Measurements from ENCODE around the gene RANBP17. TPM values are rescaled to one million over a fixed set of nuclear protein-coding genes. Genes with fewer than 3 reads are reported as not detected.

Gene RANBP17
- total and polyA plus RNA-seq, 2 donors (not counting 1 experiment from before 2014, with no cell fraction given) = not detected

DNA sequence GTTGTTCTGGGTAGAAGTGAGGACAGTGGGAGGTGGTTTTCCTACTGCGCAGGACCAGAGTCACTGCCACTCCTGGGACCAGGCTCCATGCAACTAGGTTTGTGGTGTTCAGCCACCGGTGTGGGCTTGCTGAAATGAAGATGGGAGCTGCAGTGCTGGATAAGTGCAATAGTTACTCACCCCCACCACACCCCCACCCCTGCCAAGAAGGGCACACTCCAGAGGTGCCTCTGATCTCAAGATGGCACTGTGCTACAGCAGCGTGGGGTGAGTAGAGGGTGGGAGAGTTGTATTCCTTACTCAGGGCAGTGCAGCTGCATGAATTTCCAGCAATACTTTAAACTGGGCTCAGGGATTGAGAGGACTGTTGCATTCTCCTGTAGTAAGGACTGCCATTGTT is 259.8 kb downstream of the RANBP17 start:
- Histone ChIP-seq H3K27ac (ENCODE audit: low read length in 2 of 2) (no peak overlapping the region), H3K79me2 (ENCODE audit: control insufficient read depth, insufficient read depth, low read length) (no peaks in the 10 kb centered on the region), H3K4me1 (ENCODE audit: control insufficient read depth in 2 of 2, insufficient read depth in 2 of 2, low read length in 2 of 2) (no peaks in the 10 kb centered on the region), H3K4me3 (ENCODE audit: control extremely low read depth in 1 of 5, extremely low read depth in 1 of 5, insufficient read depth in 1 of 5, low read depth in 2 of 5, low read length in 4 of 5) (no peak overlapping the region), H3K4me2 (replicated peaks; ENCODE audit: low read depth, low read length, poor library complexity, severe bottlenecking) (no peak overlapping the region), H3K27me3 (replicated peaks in 1 of 4; ENCODE audit: control extremely low read depth in 1 of 4, control insufficient read depth in 3 of 4, insufficient read depth in 4 of 4, low read length in 3 of 4) (peaks cover 0 to 3% (median 0%) of the 10 kb centered on the region in 4 experiments), H2AFZ (ENCODE audit: insufficient read depth, low read depth, low read length, poor library complexity, severe bottlenecking) (no peak overlapping the region), H3K36me3 (replicated peaks in 1 of 2; ENCODE audit: control extremely low read depth in 1 of 2, control insufficient read depth in 1 of 2, extremely low read depth in 1 of 2, insufficient read depth in 2 of 2, low read length in 1 of 2) (no peaks in the 10 kb centered on the region), H3K9me3 (ENCODE audit: control extremely low read depth in 1 of 3, control insufficient read depth in 2 of 3, insufficient read depth in 1 of 3, low read length in 2 of 3) (peaks cover 0 to 15% (median 0%) of the 10 kb centered on the region in 3 donors), H3K9ac (ENCODE audit: low read length) (no peak overlapping the region), H4K20me1 (ENCODE audit: control insufficient read depth, insufficient read depth, low read length, poor library complexity, severe bottlenecking) (no peaks in the 10 kb centered on the region)
- no peak for ATAC-seq (ENCODE audit: low read depth)
- POLR2A ChIA-PET = no interaction called here
- peaks cover 7% of the 10 kb centered on the region for H3K27me3 Mint-ChIP-seq
- CTCF ChIA-PET = no interaction called here
- no peak for DNase-seq
- no peaks in the 10 kb centered on the region for H3K4me1 Mint-ChIP-seq
- no peak overlapping the region for H3K27ac Mint-ChIP-seq
- peaks cover 7% of the 10 kb centered on the region for H3K9me3 Mint-ChIP-seq (ENCODE audit: insufficient read depth)
- H3K4me3 Mint-ChIP-seq = no peak overlapping the region
- 100% methylated on average over 2 of the region's 3 CpGs for WGBS (ENCODE audit: insufficient coverage)
- intact Hi-C loops (cut with micrococcal nuclease) = no loop called here
- TF ChIP-seq, protein P1, sequence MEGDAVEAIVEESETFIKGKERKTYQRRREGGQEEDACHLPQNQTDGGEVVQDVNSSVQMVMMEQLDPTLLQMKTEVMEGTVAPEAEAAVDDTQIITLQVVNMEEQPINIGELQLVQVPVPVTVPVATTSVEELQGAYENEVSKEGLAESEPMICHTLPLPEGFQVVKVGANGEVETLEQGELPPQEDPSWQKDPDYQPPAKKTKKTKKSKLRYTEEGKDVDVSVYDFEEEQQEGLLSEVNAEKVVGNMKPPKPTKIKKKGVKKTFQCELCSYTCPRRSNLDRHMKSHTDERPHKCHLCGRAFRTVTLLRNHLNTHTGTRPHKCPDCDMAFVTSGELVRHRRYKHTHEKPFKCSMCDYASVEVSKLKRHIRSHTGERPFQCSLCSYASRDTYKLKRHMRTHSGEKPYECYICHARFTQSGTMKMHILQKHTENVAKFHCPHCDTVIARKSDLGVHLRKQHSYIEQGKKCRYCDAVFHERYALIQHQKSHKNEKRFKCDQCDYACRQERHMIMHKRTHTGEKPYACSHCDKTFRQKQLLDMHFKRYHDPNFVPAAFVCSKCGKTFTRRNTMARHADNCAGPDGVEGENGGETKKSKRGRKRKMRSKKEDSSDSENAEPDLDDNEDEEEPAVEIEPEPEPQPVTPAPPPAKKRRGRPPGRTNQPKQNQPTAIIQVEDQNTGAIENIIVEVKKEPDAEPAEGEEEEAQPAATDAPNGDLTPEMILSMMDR (IDR thresholded peaks at IDR 0.05) = no peak
- TF ChIP-seq EZH2 (IDR thresholded peaks at IDR 0.05; ENCODE audit: borderline replicate concordance, insufficient read depth, low read depth, low read length, poor library complexity, severe bottlenecking) = no peak

DNA sequence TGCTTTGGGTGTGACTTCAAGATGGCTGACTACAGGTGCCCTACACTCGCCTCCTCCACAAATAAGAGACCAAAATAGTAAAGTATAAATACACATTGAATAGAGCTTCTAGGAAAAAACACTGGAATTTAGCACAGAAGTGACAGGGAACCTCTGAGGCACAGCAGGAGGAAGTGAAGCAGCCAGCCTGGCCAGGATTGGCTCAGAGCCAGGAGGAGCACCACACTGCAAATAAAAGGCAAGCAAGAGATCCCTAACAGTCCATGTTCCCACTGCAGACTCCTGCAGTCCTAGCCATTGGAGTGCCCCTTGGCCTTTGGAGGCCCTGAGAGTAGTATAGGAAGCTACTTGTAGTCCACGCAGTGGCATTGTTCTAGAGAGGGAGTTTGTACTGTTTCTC is 260.6 kb downstream of the RANBP17 start:
- no peak for DNase-seq
- peaks cover 0 to 15% (median 0%) of the 10 kb centered on the region in 3 donors for H3K9me3 ChIP-seq (ENCODE audit: control extremely low read depth in 1 of 3, control insufficient read depth in 2 of 3, insufficient read depth in 1 of 3, low read length in 2 of 3)
- intact Hi-C loops (cut with micrococcal nuclease) = no loop called here
- no peak overlapping the region for H3K9ac ChIP-seq (ENCODE audit: low read length)
- TF ChIP-seq, protein P1 (IDR thresholded peaks at IDR 0.05) = no peak
- TF ChIP-seq EZH2 (IDR thresholded peaks at IDR 0.05; ENCODE audit: borderline replicate concordance, insufficient read depth, low read depth, low read length, poor library complexity, severe bottlenecking) = no peak
- no peak overlapping the region for H3K4me2 ChIP-seq (replicated peaks; ENCODE audit: low read depth, low read length, poor library complexity, severe bottlenecking)
- Mint-ChIP-seq H3K4me3 (no peak overlapping the region), H3K27ac (no peak overlapping the region), H3K27me3 (peaks cover 7% of the 10 kb centered on the region), H3K9me3 (ENCODE audit: insufficient read depth) (peaks cover 7% of the 10 kb centered on the region), H3K4me1 (no peaks in the 10 kb centered on the region)
- H2AFZ ChIP-seq (ENCODE audit: insufficient read depth, low read depth, low read length, poor library complexity, severe bottlenecking) = no peak overlapping the region
- no peaks in the 10 kb centered on the region for H3K4me1 ChIP-seq (ENCODE audit: control insufficient read depth in 2 of 2, insufficient read depth in 2 of 2, low read length in 2 of 2)
- WGBS (ENCODE audit: insufficient coverage) = no CpG with 5 or more reads among the region's 2 CpGs
- ATAC-seq (ENCODE audit: low read depth) = no peak
- ChIA-PET POLR2A (no interaction called here), CTCF (no interaction called here)
- no peak overlapping the region for H3K27ac ChIP-seq (ENCODE audit: low read length in 2 of 2)
- H3K36me3 ChIP-seq (replicated peaks in 1 of 2; ENCODE audit: control extremely low read depth in 1 of 2, control insufficient read depth in 1 of 2, extremely low read depth in 1 of 2, insufficient read depth in 2 of 2, low read length in 1 of 2) = no peaks in the 10 kb centered on the region
- peaks cover 0 to 3% (median 0%) of the 10 kb centered on the region in 4 experiments for H3K27me3 ChIP-seq (replicated peaks in 1 of 4; ENCODE audit: control extremely low read depth in 1 of 4, control insufficient read depth in 3 of 4, insufficient read depth in 4 of 4, low read length in 3 of 4)
- no peaks in the 10 kb centered on the region for H4K20me1 ChIP-seq (ENCODE audit: control insufficient read depth, insufficient read depth, low read length, poor library complexity, severe bottlenecking)
- no peaks in the 10 kb centered on the region for H3K79me2 ChIP-seq (ENCODE audit: control insufficient read depth, insufficient read depth, low read length)
- no peak overlapping the region for H3K4me3 ChIP-seq (ENCODE audit: control extremely low read depth in 1 of 5, extremely low read depth in 1 of 5, insufficient read depth in 1 of 5, low read depth in 2 of 5, low read length in 4 of 5)
